Measurements from ENCODE around the gene GHR. TPM values are rescaled to one million over a fixed set of nuclear protein-coding genes. Genes with fewer than 3 reads are reported as not detected.

GHR gene
- total RNA-seq, 1 donor from 2014 or later, result 6.6 TPM

DNA sequence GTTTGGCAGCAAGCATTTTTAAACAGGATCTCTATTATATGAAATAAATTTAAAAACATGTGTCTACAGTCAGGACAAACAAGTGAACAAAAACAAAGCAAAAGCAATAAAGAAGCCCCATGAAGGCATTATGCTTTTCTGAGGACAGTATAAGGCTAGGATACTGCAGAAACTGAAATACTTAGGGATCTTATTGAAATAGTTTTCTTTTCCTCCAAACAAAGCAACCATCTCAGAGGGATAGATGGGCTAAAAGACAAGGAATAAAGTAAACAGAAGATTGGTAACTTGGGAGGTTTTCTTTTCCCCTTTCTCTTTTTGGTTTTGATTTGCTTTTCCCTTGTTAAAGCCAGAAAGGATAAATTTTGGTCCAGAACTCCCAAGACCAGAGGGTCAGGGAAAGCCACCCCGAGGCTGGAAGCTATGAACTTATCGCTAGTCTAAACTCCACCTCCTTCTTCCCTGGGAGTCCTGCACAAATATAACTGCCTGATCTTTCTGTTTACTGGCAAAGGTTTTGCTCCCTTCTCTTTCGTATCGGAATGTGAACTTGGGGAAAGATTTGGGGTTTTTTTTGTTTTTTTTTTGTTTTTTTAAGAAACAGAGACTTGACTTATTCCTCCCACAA lies 164.0 kb downstream of the GHR start:
- Mint-ChIP-seq H3K9me3 (ENCODE audit: low read depth) (peaks cover 6% of the 10 kb centered on the region), H3K36me3 (ENCODE audit: insufficient read depth) (peaks cover 3% of the 10 kb centered on the region), H3K27ac (peak overlapping the region; percentile 43), H3K4me1 (ENCODE audit: low read depth) (peaks cover 20% of the 10 kb centered on the region), H3K27me3 (no peaks in the 10 kb centered on the region), H3K4me3 (ENCODE audit: low read depth) (no peak overlapping the region)
- TF ChIP-seq, protein P1, sequence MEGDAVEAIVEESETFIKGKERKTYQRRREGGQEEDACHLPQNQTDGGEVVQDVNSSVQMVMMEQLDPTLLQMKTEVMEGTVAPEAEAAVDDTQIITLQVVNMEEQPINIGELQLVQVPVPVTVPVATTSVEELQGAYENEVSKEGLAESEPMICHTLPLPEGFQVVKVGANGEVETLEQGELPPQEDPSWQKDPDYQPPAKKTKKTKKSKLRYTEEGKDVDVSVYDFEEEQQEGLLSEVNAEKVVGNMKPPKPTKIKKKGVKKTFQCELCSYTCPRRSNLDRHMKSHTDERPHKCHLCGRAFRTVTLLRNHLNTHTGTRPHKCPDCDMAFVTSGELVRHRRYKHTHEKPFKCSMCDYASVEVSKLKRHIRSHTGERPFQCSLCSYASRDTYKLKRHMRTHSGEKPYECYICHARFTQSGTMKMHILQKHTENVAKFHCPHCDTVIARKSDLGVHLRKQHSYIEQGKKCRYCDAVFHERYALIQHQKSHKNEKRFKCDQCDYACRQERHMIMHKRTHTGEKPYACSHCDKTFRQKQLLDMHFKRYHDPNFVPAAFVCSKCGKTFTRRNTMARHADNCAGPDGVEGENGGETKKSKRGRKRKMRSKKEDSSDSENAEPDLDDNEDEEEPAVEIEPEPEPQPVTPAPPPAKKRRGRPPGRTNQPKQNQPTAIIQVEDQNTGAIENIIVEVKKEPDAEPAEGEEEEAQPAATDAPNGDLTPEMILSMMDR (IDR thresholded peaks at IDR 0.05; ENCODE audit: unreplicated experiment), result no peak
- DNase-seq (ENCODE audit: low spot score, unreplicated experiment), result no peak

DNA sequence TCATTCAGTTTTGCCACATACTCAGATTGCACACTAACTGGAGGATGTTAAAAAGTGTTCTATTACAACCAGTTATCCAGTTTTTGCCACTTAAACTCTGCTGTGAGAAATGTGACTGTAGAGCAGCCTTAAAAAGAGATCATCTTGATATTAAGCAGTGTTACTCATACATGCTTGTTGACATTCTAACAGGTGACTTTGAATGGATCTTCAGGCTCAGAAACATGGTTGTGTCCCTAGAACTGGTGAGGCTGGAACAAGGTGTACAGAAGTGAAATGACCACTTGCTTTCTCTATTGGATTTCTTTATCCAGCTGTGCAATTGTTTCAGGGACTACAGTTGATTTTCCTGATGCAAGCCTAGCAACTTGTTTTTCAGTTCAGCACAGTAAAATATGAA lies 167.3 kb downstream of the GHR start:
- Mint-ChIP-seq H3K4me1 (ENCODE audit: low read depth) (peaks cover 20% of the 10 kb centered on the region), H3K27ac (no peak overlapping the region), H3K4me3 (ENCODE audit: low read depth) (no peak overlapping the region), H3K27me3 (no peaks in the 10 kb centered on the region), H3K9me3 (ENCODE audit: low read depth) (no peaks in the 10 kb centered on the region), H3K36me3 (ENCODE audit: insufficient read depth) (no peaks in the 10 kb centered on the region)
- TF ChIP-seq, protein P1 (IDR thresholded peaks at IDR 0.05; ENCODE audit: unreplicated experiment), result no peak
- DNase-seq (ENCODE audit: low spot score, unreplicated experiment), result no peak

DNA sequence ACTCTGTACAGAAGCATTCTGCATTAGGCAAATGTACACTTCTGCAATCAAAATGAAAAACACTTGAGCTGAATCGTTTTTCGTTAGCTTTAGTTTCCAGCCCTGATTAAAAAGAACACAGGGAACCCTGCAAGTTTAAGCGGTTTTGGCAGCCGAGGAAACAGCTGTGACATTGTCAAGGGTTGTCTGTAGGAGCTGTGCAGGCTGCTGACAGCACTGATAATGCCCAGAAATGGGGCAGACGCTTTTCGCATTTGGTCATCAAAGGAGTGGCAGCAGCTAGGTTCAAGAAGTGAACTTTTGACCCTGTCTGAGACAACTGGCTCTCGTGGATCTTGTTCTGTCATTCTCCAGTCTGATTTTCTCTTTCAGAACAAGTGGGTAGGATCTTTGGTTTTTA lies 167.8 kb downstream of the GHR start:
- DNase-seq (ENCODE audit: low spot score, unreplicated experiment), result no peak
- H3K36me3 Mint-ChIP-seq (ENCODE audit: insufficient read depth), result no peaks in the 10 kb centered on the region
- H3K4me3 Mint-ChIP-seq (ENCODE audit: low read depth), result no peak overlapping the region
- no peak overlapping the region for H3K27ac Mint-ChIP-seq
- no peaks in the 10 kb centered on the region for H3K9me3 Mint-ChIP-seq (ENCODE audit: low read depth)
- H3K4me1 Mint-ChIP-seq (ENCODE audit: low read depth), result peaks cover 20% of the 10 kb centered on the region
- TF ChIP-seq, protein P1 (IDR thresholded peaks at IDR 0.05; ENCODE audit: unreplicated experiment), result no peak
- no peaks in the 10 kb centered on the region for H3K27me3 Mint-ChIP-seq

DNA sequence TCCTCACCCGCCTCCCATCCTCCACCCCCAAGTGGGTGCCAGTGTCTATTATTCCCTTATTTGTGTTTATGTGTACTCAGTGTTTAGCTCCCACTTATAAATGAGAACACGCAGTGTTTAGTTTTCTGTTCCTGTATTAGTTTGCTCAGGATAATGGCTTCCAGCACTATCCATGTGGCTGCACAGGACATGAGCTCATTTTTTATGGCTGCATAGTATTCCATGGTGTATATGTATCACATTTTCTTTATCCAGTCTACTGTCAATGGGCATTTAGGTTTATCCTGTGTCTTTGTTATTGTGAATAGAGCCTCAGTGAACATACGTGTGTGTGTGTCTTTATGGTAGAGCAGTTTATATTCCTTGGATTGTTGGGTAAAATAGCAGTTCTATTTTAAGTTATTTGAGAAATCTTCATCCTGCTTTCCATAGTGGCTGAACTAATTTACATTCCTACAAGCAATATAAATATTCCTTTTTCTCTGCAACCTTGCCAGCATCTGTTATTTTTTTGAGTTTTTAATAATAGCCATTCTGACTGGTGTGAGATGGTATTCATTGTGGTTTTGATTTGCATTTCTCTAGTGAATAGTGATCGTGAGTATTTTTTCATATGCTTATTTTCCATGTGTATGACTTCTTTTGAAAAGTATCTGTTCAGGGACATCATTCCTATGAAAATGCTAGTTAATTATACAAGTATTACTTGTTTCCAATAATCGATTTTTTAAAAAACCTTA lies 169.3 kb downstream of the GHR start:
- Mint-ChIP-seq H3K36me3 (ENCODE audit: insufficient read depth) (no peaks in the 10 kb centered on the region), H3K9me3 (ENCODE audit: low read depth) (no peaks in the 10 kb centered on the region), H3K27me3 (no peaks in the 10 kb centered on the region), H3K4me3 (ENCODE audit: low read depth) (no peak overlapping the region), H3K4me1 (ENCODE audit: low read depth) (peaks cover 19% of the 10 kb centered on the region), H3K27ac (no peak overlapping the region)
- no peak for DNase-seq (ENCODE audit: low spot score, unreplicated experiment)
- TF ChIP-seq, protein P1 (IDR thresholded peaks at IDR 0.05; ENCODE audit: unreplicated experiment), result no peak

DNA sequence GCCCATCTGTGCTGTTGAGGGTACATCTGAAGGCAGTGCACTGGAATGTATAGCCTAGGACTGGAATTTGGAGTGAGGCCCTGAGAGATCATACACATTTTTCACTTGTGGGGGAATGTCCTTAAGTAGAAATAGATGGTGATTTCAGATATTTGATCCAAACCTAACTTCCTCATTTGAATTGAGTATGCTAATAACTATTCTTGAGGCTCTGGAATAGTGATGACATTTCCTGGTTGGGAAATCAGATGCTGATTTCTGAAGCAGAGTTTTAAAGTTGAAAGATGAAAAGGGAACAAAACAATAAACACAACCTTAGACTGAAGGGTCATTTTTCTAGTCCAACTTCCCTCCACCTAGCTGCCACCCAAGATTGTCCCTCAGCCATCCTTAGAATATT lies 170.4 kb downstream of the GHR start:
- Mint-ChIP-seq H3K9me3 (ENCODE audit: low read depth) (no peaks in the 10 kb centered on the region), H3K27ac (no peak overlapping the region), H3K27me3 (no peaks in the 10 kb centered on the region), H3K4me1 (ENCODE audit: low read depth) (peaks cover 22% of the 10 kb centered on the region), H3K36me3 (ENCODE audit: insufficient read depth) (no peaks in the 10 kb centered on the region), H3K4me3 (ENCODE audit: low read depth) (no peak overlapping the region)
- no peak for DNase-seq (ENCODE audit: low spot score, unreplicated experiment)
- TF ChIP-seq, protein P1 (IDR thresholded peaks at IDR 0.05; ENCODE audit: unreplicated experiment), result no peak
